HepG2 (cell line): Measurements from ENCODE around the gene AHNAK. TPM values are rescaled to one million over a fixed set of nuclear protein-coding genes. Genes with fewer than 3 reads are reported as not detected.

Source experiments
- CENPT ChIP-seq: sonication (generic); formaldehyde crosslinking; IDR thresholded peaks from 2 replicates; pipeline ENCODE4 v1.8.0; 2022; ENCODE audit warnings: low read depth, mild to moderate bottlenecking, moderate library complexity, missing genetic modification reagents
- MAFF ChIP-seq: IDR thresholded peaks from 2 replicates; pipeline ENCODE4 v1.6.1; 2011; ENCODE audit warnings: low read depth, low read length, improper control_type of control experiment
- MTA1 ChIP-seq: sonication (generic); formaldehyde crosslinking; IDR thresholded peaks from 2 replicates; pipeline ENCODE4 v1.4.0; 2020; ENCODE audit warnings: missing genetic modification reagents, mild to moderate bottlenecking, borderline replicate concordance
- NFATC3 ChIP-seq: sonication (generic); formaldehyde crosslinking; IDR thresholded peaks from 2 replicates; pipeline ENCODE4 v1.5.1; 2020; ENCODE audit warnings: mild to moderate bottlenecking, missing genetic modification reagents
- RARA ChIP-seq: IDR thresholded peaks from 2 replicates; pipeline ENCODE4 v1.6.1; 2016; ENCODE audit warnings: missing genetic modification reagents, missing compliant biosample characterization
- ZNF382 ChIP-seq: sonication (generic); formaldehyde crosslinking; IDR thresholded peaks from 2 replicates; pipeline ENCODE4 v1.5.0; 2020; ENCODE audit warnings: missing genetic modification reagents, mild to moderate bottlenecking, borderline replicate concordance
- ZNF674 ChIP-seq: sonication (generic); formaldehyde crosslinking; IDR thresholded peaks from 2 replicates; pipeline ENCODE4 v1.5.0; 2020; ENCODE audit warnings: low read depth, mild to moderate bottlenecking, missing genetic modification reagents
- ZNF678 ChIP-seq: sonication (generic); formaldehyde crosslinking; IDR thresholded peaks from 2 replicates; pipeline ENCODE4 v1.4.0; 2020; ENCODE audit warnings: mild to moderate bottlenecking, missing genetic modification reagents
- polyA plus RNA-seq, 8 experiments: library from polyadenylated mRNA; depleted of rRNA in 3 of 8; stranded (reverse) in 7 of 8; unstranded in 1 of 8; fragments of >200 nt; fragmentation: Illumina TruSeq in 4 of 8; extraction: Trizol in 4 of 8; gene quantifications; 2 replicates each; pipeline versions ENCODE4 v1.2.1 to v1.2.3, GENCODE V29; 2011 to 2016; ENCODE audit warnings: low read depth in 4 of 8, missing spikeins in 1 of 8, mixed read lengths in 1 of 8; ENCODE audit not compliant: insufficient read depth in 1 of 8
- total RNA-seq, 5 experiments: library from RNA; depleted of rRNA; stranded (reverse); fragments of >200 nt; fragmentation: Illumina TruSeq; extraction: Trizol; gene quantifications; 2 replicates each; pipeline ENCODE4 v1.2.3, GENCODE V29; 2016; ENCODE audit warnings: low read depth in 1 of 5
- TF ChIP-seq, protein P1 (sequence below): sonication (generic); formaldehyde crosslinking; IDR thresholded peaks from 2 replicates; pipeline ENCODE4 v1.4.0; 2020; ENCODE audit warnings: missing genetic modification reagents
- TF ChIP-seq, protein P2 (sequence below): sonication (generic); formaldehyde crosslinking; IDR thresholded peaks from 2 replicates; pipeline ENCODE4 v1.5.0; 2020; ENCODE audit warnings: missing genetic modification reagents
- TF ChIP-seq, protein P3 (sequence below): IDR thresholded peaks from 2 replicates; pipeline ENCODE4 v1.6.1; 2016; ENCODE audit warnings: low read depth, control low read depth

The AHNAK gene
- total and polyA plus RNA-seq, 2 of the 13 experiments (the other 11 are each of a cell fraction or from before 2014, with no cell fraction given): 23.4 to 25.0 TPM

DNA sequence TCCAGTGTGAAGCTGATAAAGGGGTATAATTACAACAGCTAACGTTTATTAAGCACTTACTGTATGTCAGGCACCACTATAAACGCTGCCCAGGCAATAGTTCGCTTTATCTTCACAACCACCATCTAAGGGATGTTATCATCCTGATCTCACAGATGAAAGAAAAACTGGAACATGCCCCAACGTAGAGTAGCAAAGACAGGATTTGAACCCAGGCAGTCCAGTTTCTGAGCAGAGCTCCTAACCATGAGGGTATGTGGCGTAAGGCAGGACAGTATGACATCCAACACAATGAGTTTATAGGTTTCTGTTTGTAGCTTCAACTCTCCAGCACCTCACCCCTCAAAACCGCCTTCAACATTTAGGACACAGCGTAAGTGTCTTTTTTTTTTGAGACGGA lies 59.5 kb downstream of the AHNAK start (continued):
- TF ChIP-seq, protein P1, sequence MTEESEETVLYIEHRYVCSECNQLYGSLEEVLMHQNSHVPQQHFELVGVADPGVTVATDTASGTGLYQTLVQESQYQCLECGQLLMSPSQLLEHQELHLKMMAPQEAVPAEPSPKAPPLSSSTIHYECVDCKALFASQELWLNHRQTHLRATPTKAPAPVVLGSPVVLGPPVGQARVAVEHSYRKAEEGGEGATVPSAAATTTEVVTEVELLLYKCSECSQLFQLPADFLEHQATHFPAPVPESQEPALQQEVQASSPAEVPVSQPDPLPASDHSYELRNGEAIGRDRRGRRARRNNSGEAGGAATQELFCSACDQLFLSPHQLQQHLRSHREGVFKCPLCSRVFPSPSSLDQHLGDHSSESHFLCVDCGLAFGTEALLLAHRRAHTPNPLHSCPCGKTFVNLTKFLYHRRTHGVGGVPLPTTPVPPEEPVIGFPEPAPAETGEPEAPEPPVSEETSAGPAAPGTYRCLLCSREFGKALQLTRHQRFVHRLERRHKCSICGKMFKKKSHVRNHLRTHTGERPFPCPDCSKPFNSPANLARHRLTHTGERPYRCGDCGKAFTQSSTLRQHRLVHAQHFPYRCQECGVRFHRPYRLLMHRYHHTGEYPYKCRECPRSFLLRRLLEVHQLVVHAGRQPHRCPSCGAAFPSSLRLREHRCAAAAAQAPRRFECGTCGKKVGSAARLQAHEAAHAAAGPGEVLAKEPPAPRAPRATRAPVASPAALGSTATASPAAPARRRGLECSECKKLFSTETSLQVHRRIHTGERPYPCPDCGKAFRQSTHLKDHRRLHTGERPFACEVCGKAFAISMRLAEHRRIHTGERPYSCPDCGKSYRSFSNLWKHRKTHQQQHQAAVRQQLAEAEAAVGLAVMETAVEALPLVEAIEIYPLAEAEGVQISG: no peak
- TF ChIP-seq, protein P2, sequence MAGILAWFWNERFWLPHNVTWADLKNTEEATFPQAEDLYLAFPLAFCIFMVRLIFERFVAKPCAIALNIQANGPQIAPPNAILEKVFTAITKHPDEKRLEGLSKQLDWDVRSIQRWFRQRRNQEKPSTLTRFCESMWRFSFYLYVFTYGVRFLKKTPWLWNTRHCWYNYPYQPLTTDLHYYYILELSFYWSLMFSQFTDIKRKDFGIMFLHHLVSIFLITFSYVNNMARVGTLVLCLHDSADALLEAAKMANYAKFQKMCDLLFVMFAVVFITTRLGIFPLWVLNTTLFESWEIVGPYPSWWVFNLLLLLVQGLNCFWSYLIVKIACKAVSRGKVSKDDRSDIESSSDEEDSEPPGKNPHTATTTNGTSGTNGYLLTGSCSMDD (CRISPR knock-in tag): no peak
- TF ChIP-seq, protein P3, sequence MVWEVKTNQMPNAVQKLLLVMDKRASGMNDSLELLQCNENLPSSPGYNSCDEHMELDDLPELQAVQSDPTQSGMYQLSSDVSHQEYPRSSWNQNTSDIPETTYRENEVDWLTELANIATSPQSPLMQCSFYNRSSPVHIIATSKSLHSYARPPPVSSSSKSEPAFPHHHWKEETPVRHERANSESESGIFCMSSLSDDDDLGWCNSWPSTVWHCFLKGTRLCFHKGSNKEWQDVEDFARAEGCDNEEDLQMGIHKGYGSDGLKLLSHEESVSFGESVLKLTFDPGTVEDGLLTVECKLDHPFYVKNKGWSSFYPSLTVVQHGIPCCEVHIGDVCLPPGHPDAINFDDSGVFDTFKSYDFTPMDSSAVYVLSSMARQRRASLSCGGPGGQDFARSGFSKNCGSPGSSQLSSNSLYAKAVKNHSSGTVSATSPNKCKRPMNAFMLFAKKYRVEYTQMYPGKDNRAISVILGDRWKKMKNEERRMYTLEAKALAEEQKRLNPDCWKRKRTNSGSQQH (CRISPR knock-in tag): no peak
- no peak for TF ChIP-seq RARA (CRISPR knock-in tag)
- no peak for TF ChIP-seq NFATC3 (CRISPR knock-in tag)
- TF ChIP-seq ZNF678 (CRISPR knock-in tag): no peak
- TF ChIP-seq MAFF: no peak
- no peak for TF ChIP-seq ZNF674 (CRISPR knock-in tag)
- TF ChIP-seq ZNF382 (CRISPR knock-in tag): no peak
- no peak for TF ChIP-seq MTA1 (CRISPR knock-in tag)
- TF ChIP-seq CENPT (CRISPR knock-in tag): no peak
